K562 (cell line): ENCODE results near the gene VDAC1. TPM values are rescaled to one million over a fixed set of nuclear protein-coding genes. Genes with fewer than 3 reads are reported as not detected.

Experiments
- ATAC-seq: fragments of 200-7000 bp; cut with Tn5 transposase; 3 replicates; pipeline ENCODE4 v1.9.1; 2020; ENCODE audit warnings: moderate library complexity
- BruUV-seq: library from RNA; stranded (reverse); fragments of 400-500 nt; replicated peaks from 2 replicates; lab custom pipeline; 2021; lab: Mats Ljungman, UMichigan
- CTCF ChIA-PET: fragments of 300-600 bp; formaldehyde crosslinking; extraction: SDS; loops from one replicate; lab custom pipeline; 2021; ENCODE audit warnings: low intra/inter-chr PET ratio; lab: Yijun Ruan, JAX
- POLR2A ChIA-PET: fragments of 300-600, 350-650 bp; sonication (Branson Sonifier 250); formaldehyde crosslinking; extraction: SDS; loops from one replicate; lab custom pipeline; 2021; ENCODE audit warnings: antibody characterized with exemption, inconsistent platforms; lab: Yijun Ruan, JAX
- DNase-seq, 4 experiments: peaks; one replicate each; pipeline versions ENCODE4 v3.0.0 to v3.0.0-alpha.2; 2011 to 2018; ENCODE audit warnings: low spot score in 3 of 4, mixed read lengths in 3 of 4; ENCODE audit errors: extremely low read depth in 1 of 4
- FAIRE-seq: peaks from 2 replicates; lab custom pipeline; 2011; peaks lifted over from hg19 to GRCh38; lab: Jason Lieb, UNC
- H2AFZ ChIP-seq: 2 replicates; pipeline ENCODE4 v1.6.0; 2011; ENCODE audit warnings: low read depth, low read length, control low read depth, inconsistent platforms
- H3K27ac ChIP-seq: fragments of 200-600 bp; 3 replicates; pipeline ENCODE4 v1.8.0; 2011; ENCODE audit warnings: low read depth, mild to moderate bottlenecking, control low read depth, inconsistent platforms, low read length, moderate library complexity, mixed read lengths; ENCODE audit errors: extremely low read depth
- H3K27me3 ChIP-seq, 2 experiments: fragments of 300-600 bp in 1 of 2; 2 replicates in 1 of 2; 3 replicates in 1 of 2; pipeline versions ENCODE4 v1.6.0 to v1.8.0; 2011; ENCODE audit warnings: inconsistent platforms in 2 of 2, low read length in 2 of 2, mild to moderate bottlenecking in 1 of 2, mixed read lengths in 1 of 2, moderate library complexity in 1 of 2; ENCODE audit not compliant: control insufficient read depth in 2 of 2, insufficient read depth in 2 of 2
- H3K36me3 ChIP-seq: fragments of 300-600 bp; 3 replicates; pipeline ENCODE4 v1.8.0; 2011; ENCODE audit warnings: mild to moderate bottlenecking, low read length, inconsistent platforms; ENCODE audit not compliant: control insufficient read depth, insufficient read depth
- H3K4me1 ChIP-seq, 2 experiments: fragments of 200-600 bp in 1 of 2; replicated peaks in 1 of 2; 2 replicates in 1 of 2; 3 replicates in 1 of 2; pipeline versions ENCODE4 v1.5.1 to v1.8.0; 2011; ENCODE audit warnings: inconsistent platforms in 2 of 2, low read length in 2 of 2, mild to moderate bottlenecking in 1 of 2, mixed read lengths in 1 of 2, moderate library complexity in 1 of 2; ENCODE audit not compliant: control insufficient read depth in 2 of 2, insufficient read depth in 2 of 2
- H3K4me2 ChIP-seq: 2 replicates; pipeline ENCODE4 v1.6.1; 2011; ENCODE audit warnings: low read length, control low read depth, inconsistent platforms, mixed read lengths; ENCODE audit not compliant: insufficient read depth
- H3K4me3 ChIP-seq: fragments of 200-600 bp; sonication (generic), shearing (Covaris generic); 2 replicates; pipeline ENCODE4 v1.5.1; 2016; ENCODE audit warnings: control low read depth, inconsistent platforms
- H3K79me2 ChIP-seq: fragments of 200-600 bp; 3 replicates; pipeline ENCODE4 v1.8.0; 2011; ENCODE audit warnings: low read length, inconsistent platforms; ENCODE audit not compliant: control insufficient read depth, insufficient read depth
- H3K9ac ChIP-seq, 2 experiments: 2 replicates each; pipeline versions ENCODE4 v1.6.0 to v1.6.1; 2011; ENCODE audit warnings: low read depth in 2 of 2, low read length in 2 of 2, control low read depth in 1 of 2, inconsistent platforms in 1 of 2, mild to moderate bottlenecking in 1 of 2, mixed read lengths in 1 of 2; ENCODE audit not compliant: insufficient read depth in 1 of 2
- H3K9me1 ChIP-seq: one replicate; pipeline ENCODE4 v1.6.0; 2011; ENCODE audit warnings: inconsistent platforms, mild to moderate bottlenecking, low read length, moderate library complexity; ENCODE audit not compliant: control insufficient read depth, insufficient read depth
- H3K9me3 ChIP-seq: replicated peaks from 2 replicates; pipeline ENCODE4 v1.5.1; 2011; ENCODE audit warnings: low read depth, low read length, inconsistent platforms; ENCODE audit not compliant: control insufficient read depth, insufficient read depth
- H4K20me1 ChIP-seq: replicated peaks from 2 replicates; pipeline ENCODE4 v1.6.1; 2011; ENCODE audit warnings: low read length, inconsistent platforms, mixed read lengths; ENCODE audit not compliant: control insufficient read depth, insufficient read depth
- ZBTB49 ChIP-seq: sonication (generic); formaldehyde crosslinking; IDR thresholded peaks from 2 replicates; pipeline ENCODE4 v1.8.0; 2022; ENCODE audit warnings: missing genetic modification reagents, mild to moderate bottlenecking, borderline replicate concordance
- WGBS: fragments of 100-300 bp; shearing (Covaris generic); methylation state at CpG from one replicate; pipeline ENCODE4 v1.1.6; 2016; ENCODE audit warnings: low coverage, mixed read lengths; ENCODE audit not compliant: insufficient coverage; ENCODE audit errors: missing lambda C conversion rate; 5-methylcytosine and 5-hydroxymethylcytosine counted together
- in situ Hi-C: fragments of 300-500 bp; cut with MboI; formaldehyde crosslinking; loops from 4 replicates; pipeline ENCODE4 v1.15.0; 2018; ENCODE audit warnings: inconsistent platforms, mixed read lengths
- intact Hi-C: fragments of 100-400 bp; cut with micrococcal nuclease; formaldehyde crosslinking; loops from 2 replicates; pipeline ENCODE4 v1.14.2; 2022
- polyA plus RNA-seq, 8 experiments: library from polyadenylated mRNA; depleted of rRNA in 4 of 8; stranded (reverse) in 5 of 8; unstranded in 3 of 8; fragments of >200 nt; fragmentation: Nextera tagmentation in 2 of 8; fragmentation: Illumina TruSeq in 1 of 8; extraction: Ambion mirVana in 2 of 8; extraction: Trizol in 1 of 8; gene quantifications; 2 replicates each; pipeline versions ENCODE4 v1.2.1 to v1.2.3, GENCODE V29; 2011 to 2014; ENCODE audit warnings: inconsistent platforms in 1 of 8, missing spikeins in 1 of 8
- total RNA-seq, 7 experiments: library from RNA; depleted of rRNA in 6 of 7; stranded (reverse); fragments of >200 nt in 6 of 7; fragmentation: Illumina TruSeq in 2 of 7; extraction: Trizol in 2 of 7; gene quantifications; 2 replicates each; pipeline versions ENCODE4 v1.2.1 to v1.2.3, GENCODE V29; 2011 to 2021; ENCODE audit warnings: low replicate concordance in 1 of 7

VDAC1 gene
- total and polyA plus RNA-seq, 9 of the 15 experiments (the other 6 are each of a cell fraction or from before 2014, with no cell fraction given): 168 to 366 (median 293) TPM

GRCh38 chr5:133990396-133990795 is 14.4 kb downstream of the VDAC1 start:
- Histone ChIP-seq H3K27ac (no peak overlapping the region), H3K4me2 (no peak overlapping the region), H3K9me1 (peaks cover 5% of the 10 kb centered on the region), H3K9me3 (no peaks in the 10 kb centered on the region), H4K20me1 (peaks cover 42% of the 10 kb centered on the region), H3K4me3 (no peak overlapping the region), H3K79me2 (peaks cover 68% of the 10 kb centered on the region), H3K27me3 (no peaks in the 10 kb centered on the region), H2AFZ (no peak overlapping the region), H3K4me1 (peaks cover under 1 to 6% of the 10 kb centered on the region in 2 experiments; a peak in 3 of 5 replicates), H3K36me3 (peaks cover 92% of the 10 kb centered on the region), H3K9ac (no peak overlapping the region)
- CTCF ChIA-PET: no interaction called here
- DNase-seq (no peak), FAIRE-seq (no peak), ATAC-seq (no peak)
- WGBS: 84% methylated on average over 6 of the region's 6 CpGs
- POLR2A ChIA-PET: interaction anchor here (0.7 kb wide), 1 partner anchor 60 kb away, joined by 3 read pairs; no protein-coding TSS in a partner anchor
- intact Hi-C loops (no loop called here), in situ Hi-C loops (no loop called here)
- BruUV-seq: TSS peak; percentile 4
- TF ChIP-seq ZBTB49 (CRISPR knock-in tag): no peak
